Activated T-cell treated with anti-CD3 and anti-CD28 coated beads, Interleukin-2, amount 50 U/mL, for 24 hours (primary cell): ENCODE measurements around the gene MACROH2A2.

Experiments
- DNase-seq: peaks from one replicate; pipeline ENCODE4 v3.0.0-alpha.2; 2020
- H3K27ac Mint-ChIP-seq: 2 replicates; pipeline ENCODE4 v1.8.0; 2020; ENCODE audit warnings: mild to moderate bottlenecking, mixed read lengths
- H3K27me3 Mint-ChIP-seq: 2 replicates; pipeline ENCODE4 v1.8.0; 2020; ENCODE audit warnings: mixed read lengths
- H3K36me3 Mint-ChIP-seq: 2 replicates; pipeline ENCODE4 v1.8.0; 2020; ENCODE audit warnings: low read depth, mixed read lengths
- H3K4me1 Mint-ChIP-seq: 2 replicates; pipeline ENCODE4 v1.8.0; 2020; ENCODE audit warnings: low read depth, mixed read lengths
- H3K4me3 Mint-ChIP-seq: 2 replicates; pipeline ENCODE4 v1.8.0; 2020; ENCODE audit warnings: mild to moderate bottlenecking, moderate library complexity, mixed read lengths
- H3K9me3 Mint-ChIP-seq: 2 replicates; pipeline ENCODE4 v1.8.0; 2020; ENCODE audit warnings: mixed read lengths

The MACROH2A2 gene

DNA sequence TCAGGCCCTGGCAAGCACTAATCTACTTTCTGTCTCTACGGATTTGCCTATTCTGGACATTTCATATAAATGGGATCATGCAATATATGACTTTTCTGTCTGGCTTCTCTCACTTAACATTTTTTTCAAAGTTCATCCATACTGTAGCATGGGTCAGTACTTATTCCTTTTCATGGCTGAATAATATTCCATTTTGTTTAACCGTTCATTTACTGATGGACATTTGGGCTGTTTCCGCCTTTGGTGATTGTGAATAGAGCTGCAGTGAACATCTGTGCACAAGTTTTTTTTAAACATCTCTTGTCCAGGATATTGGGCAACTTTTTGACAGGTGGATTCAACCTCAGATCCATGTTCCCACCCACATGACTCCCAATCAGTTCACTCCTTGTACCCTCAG, 49.0 kb downstream of the MACROH2A2 start:
- no peak overlapping the region for H3K4me3 Mint-ChIP-seq
- no peak overlapping the region for H3K27ac Mint-ChIP-seq
- peaks cover 36% of the 10 kb centered on the region for H3K36me3 Mint-ChIP-seq
- no peaks in the 10 kb centered on the region for H3K9me3 Mint-ChIP-seq
- DNase-seq, result no peak
- no peaks in the 10 kb centered on the region for H3K27me3 Mint-ChIP-seq
- H3K4me1 Mint-ChIP-seq, result peaks cover 3% of the 10 kb centered on the region

DNA sequence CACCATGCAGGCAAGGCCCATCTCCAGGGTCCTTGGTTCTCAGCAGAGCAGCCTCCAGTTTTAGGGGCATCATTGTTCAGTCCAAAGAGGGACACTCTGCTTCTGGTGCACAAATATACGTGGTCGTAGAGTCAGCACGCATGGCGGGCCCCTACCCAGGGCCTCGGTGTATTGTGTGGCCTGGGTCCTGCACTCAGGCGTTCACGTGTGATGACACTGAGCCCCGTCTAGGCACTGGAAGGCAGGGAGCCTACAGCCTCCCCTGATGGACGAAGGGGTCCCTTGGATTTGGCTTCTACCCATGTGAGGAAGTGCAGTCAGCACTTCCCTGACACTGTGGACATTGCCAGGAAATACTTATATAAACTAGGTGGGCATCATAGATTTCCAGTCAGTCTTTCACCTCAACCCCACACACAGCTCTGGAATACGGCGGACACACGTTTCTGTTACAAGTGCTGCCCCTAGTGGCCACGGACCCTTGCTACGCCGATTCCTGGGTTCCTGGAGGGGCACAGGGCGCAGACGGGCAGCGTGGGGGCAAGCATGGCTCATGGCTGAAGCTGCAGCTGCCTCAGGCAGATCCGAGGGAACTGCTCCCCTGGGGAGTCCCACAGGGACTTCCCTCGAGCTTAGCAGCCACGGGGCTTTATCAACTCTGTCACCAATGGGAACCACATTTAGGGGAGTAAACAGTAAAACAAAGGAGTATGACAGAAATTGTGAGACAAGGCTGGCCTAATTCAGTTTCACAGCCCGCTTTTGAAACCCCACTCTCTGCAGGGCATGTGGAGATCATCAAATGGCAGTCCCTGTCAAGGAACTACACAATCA, 54.5 kb downstream of the MACROH2A2 start:
- Mint-ChIP-seq H3K27ac (peak overlapping the region; percentile 76), H3K27me3 (no peaks in the 10 kb centered on the region), H3K4me1 (peaks cover 6% of the 10 kb centered on the region), H3K4me3 (no peak overlapping the region), H3K9me3 (no peaks in the 10 kb centered on the region), H3K36me3 (peaks cover 40% of the 10 kb centered on the region)
- DNase-seq, result no peak

- Mint-ChIP-seq H3K27me3 (no peaks in the 10 kb centered on the region), H3K27ac (no peak overlapping the region), H3K36me3 (peaks cover 50% of the 10 kb centered on the region), H3K4me1 (peaks cover 6% of the 10 kb centered on the region), H3K9me3 (no peaks in the 10 kb centered on the region), H3K4me3 (no peak overlapping the region)
- no peak for DNase-seq
These were observed 56.6 kb downstream of the MACROH2A2 start for GRCh38 chr10:70109064-70109729.

- peaks cover 64% of the 10 kb centered on the region for H3K36me3 Mint-ChIP-seq
- peak overlapping the region; percentile 37 for H3K27ac Mint-ChIP-seq
These were observed 58.9 kb downstream of the MACROH2A2 start for GRCh38 chr10:70111496-70111895.

GRCh38 chr10:70112071-70112470, 59.4 kb downstream of the MACROH2A2 start:
- DNase-seq, result no peak
- no peaks in the 10 kb centered on the region for H3K27me3 Mint-ChIP-seq
- no peak overlapping the region for H3K4me3 Mint-ChIP-seq
- peak overlapping the region; percentile 59 for H3K27ac Mint-ChIP-seq
- H3K36me3 Mint-ChIP-seq, result peaks cover 64% of the 10 kb centered on the region
- peaks cover 14% of the 10 kb centered on the region for H3K4me1 Mint-ChIP-seq
- no peaks in the 10 kb centered on the region for H3K9me3 Mint-ChIP-seq

More at GRCh38 chr10:70111496-70111895, 58.9 kb downstream of the MACROH2A2 start:
- Mint-ChIP-seq H3K4me3 (no peak overlapping the region), H3K9me3 (no peaks in the 10 kb centered on the region), H3K27me3 (no peaks in the 10 kb centered on the region), H3K4me1 (peaks cover 12% of the 10 kb centered on the region)
- DNase-seq, result no peak

GRCh38 chr10:70114902-70115301, 62.3 kb downstream of the MACROH2A2 start:
- H3K4me3 Mint-ChIP-seq, result no peak overlapping the region
- no peak overlapping the region for H3K27ac Mint-ChIP-seq
- no peak for DNase-seq
- peaks cover 9% of the 10 kb centered on the region for H3K4me1 Mint-ChIP-seq
- H3K36me3 Mint-ChIP-seq, result peaks cover 62% of the 10 kb centered on the region
- no peaks in the 10 kb centered on the region for H3K9me3 Mint-ChIP-seq
- no peaks in the 10 kb centered on the region for H3K27me3 Mint-ChIP-seq

- DNase-seq, result peak; percentile 71
- no peaks in the 10 kb centered on the region for H3K27me3 Mint-ChIP-seq
- peaks cover 9% of the 10 kb centered on the region for H3K4me1 Mint-ChIP-seq
- H3K4me3 Mint-ChIP-seq, result no peak overlapping the region
- peaks cover 65% of the 10 kb centered on the region for H3K36me3 Mint-ChIP-seq
- no peak overlapping the region for H3K27ac Mint-ChIP-seq
- H3K9me3 Mint-ChIP-seq, result no peaks in the 10 kb centered on the region
These were observed 63.5 kb downstream of the MACROH2A2 start for GRCh38 chr10:70115948-70116682.

DNA sequence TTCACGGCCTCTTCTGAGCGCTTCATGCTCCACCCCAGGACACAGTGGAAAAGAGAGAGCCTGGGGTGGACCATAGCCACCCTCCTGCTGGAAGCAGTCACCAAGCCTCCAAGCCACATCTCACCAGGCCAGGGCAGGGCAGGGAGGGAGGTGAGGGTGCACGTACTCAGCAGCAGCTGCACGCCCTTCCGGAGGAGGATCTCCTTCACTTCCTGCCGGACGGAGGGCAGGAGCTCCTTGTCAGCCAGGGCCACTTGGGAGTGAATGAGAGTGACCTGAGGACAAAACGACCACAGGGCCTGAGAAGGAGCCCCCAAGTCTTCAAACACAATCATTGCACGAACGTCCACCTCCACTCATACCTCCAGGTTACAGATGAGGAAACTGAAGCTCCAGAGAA, 65.0 kb downstream of the MACROH2A2 start:
- Mint-ChIP-seq H3K27ac (no peak overlapping the region), H3K36me3 (peaks cover 59% of the 10 kb centered on the region), H3K27me3 (no peaks in the 10 kb centered on the region), H3K9me3 (no peaks in the 10 kb centered on the region), H3K4me1 (peaks cover 9% of the 10 kb centered on the region), H3K4me3 (no peak overlapping the region)
- no peak for DNase-seq

- Mint-ChIP-seq H3K9me3 (no peaks in the 10 kb centered on the region), H3K27ac (no peak overlapping the region), H3K36me3 (peaks cover 54% of the 10 kb centered on the region)
These were observed 65.5 kb downstream of the MACROH2A2 start for GRCh38 chr10:70118196-70118595.

GRCh38 chr10:70119197-70119596, 66.6 kb downstream of the MACROH2A2 start:
- no peak for DNase-seq

More at GRCh38 chr10:70118196-70118595, 65.5 kb downstream of the MACROH2A2 start:
- Mint-ChIP-seq H3K4me3 (no peak overlapping the region), H3K4me1 (peaks cover 9% of the 10 kb centered on the region), H3K27me3 (no peaks in the 10 kb centered on the region)
- DNase-seq, result no peak

GRCh38 chr10:70119623-70120022, 67.0 kb downstream of the MACROH2A2 start:
- no peak for DNase-seq
- H3K4me1 Mint-ChIP-seq, result peaks cover 9% of the 10 kb centered on the region
- peaks cover 47% of the 10 kb centered on the region for H3K36me3 Mint-ChIP-seq
- H3K27me3 Mint-ChIP-seq, result no peaks in the 10 kb centered on the region
- no peaks in the 10 kb centered on the region for H3K9me3 Mint-ChIP-seq
- H3K27ac Mint-ChIP-seq, result no peak overlapping the region
- H3K4me3 Mint-ChIP-seq, result no peak overlapping the region

More at GRCh38 chr10:70119197-70119596, 66.6 kb downstream of the MACROH2A2 start:
- Mint-ChIP-seq H3K27ac (no peak overlapping the region), H3K36me3 (peaks cover 50% of the 10 kb centered on the region), H3K4me3 (no peak overlapping the region), H3K27me3 (no peaks in the 10 kb centered on the region), H3K4me1 (peaks cover 9% of the 10 kb centered on the region), H3K9me3 (no peaks in the 10 kb centered on the region)

DNA sequence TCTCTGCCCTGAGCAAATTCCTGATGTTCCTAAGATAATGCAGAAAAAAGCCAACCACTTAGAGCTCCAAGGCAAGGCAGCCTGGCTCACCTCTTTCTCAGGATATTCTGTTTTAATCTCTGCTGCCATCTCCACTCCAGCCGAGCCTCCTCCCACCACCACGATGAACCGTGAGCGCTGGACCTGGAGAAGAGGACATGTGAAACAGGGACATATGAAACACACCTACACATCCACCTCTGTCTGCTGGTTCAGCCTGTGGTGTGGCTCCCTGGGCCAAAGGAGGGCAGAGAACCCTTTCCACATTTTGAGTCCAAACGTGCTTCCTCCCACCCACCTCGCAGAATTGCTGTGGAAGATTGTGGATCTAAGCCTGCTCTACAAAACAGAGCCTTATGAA, 67.8 kb downstream of the MACROH2A2 start:
- no peaks in the 10 kb centered on the region for H3K9me3 Mint-ChIP-seq
- H3K27ac Mint-ChIP-seq, result no peak overlapping the region
- no peaks in the 10 kb centered on the region for H3K27me3 Mint-ChIP-seq
- no peak overlapping the region for H3K4me3 Mint-ChIP-seq
- H3K36me3 Mint-ChIP-seq, result peaks cover 40% of the 10 kb centered on the region
- no peak for DNase-seq
- peaks cover 9% of the 10 kb centered on the region for H3K4me1 Mint-ChIP-seq

DNA sequence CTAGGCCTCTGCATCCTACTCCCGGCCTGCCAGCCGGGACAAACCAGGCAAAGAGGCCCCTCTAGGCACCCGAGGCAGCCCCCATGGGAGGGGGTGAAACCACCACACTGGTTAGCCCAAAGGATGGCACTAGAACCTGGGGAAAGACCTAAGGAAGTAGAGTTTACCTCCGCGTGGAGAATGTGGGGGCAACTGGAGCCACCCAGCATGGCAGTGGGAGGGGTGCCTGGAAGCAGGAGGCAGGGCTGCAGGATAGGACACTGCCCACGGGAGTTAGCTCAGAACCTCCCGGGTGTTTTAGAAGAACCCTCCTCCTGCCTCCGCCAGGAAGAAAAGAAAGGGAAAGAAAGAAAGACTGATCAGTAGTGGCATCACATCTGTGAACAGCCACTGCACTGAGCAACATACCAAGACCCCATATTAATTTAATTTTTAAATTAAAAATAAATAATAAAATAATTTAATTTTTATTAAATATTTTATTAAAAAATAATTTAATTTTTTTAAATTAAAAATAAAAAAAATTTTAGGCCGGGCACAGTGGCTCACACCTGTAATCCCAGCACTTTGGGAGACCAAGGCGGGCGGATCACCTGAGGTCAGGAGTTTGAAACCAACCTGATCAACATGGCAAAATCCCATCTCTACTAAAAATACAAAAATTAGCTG, 68.8 kb downstream of the MACROH2A2 start:
- H3K4me1 Mint-ChIP-seq, result peaks cover 2% of the 10 kb centered on the region
- no peak overlapping the region for H3K27ac Mint-ChIP-seq
- H3K9me3 Mint-ChIP-seq, result no peaks in the 10 kb centered on the region
- DNase-seq, result no peak
- no peaks in the 10 kb centered on the region for H3K27me3 Mint-ChIP-seq
- H3K4me3 Mint-ChIP-seq, result no peak overlapping the region
- peaks cover 34% of the 10 kb centered on the region for H3K36me3 Mint-ChIP-seq

DNA sequence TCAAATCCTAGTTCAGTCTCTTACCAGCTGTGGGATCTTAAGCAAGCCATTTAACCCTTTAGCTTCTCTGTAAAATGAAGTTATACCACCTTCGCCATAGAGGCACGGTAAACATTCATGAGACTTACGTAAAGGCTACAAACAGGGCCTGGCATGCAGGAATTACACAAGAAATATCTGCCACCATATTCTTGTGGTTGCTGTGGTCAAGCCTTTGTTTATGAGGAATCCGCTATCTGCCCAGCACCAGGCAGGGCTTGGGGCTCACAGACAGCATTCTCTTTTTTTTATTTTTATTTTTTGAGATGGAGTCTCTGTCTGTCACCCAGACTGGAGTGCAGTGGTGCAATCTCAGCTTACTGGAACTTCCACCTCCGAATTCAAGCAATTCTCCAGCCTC, 70.1 kb downstream of the MACROH2A2 start:
- DNase-seq, result no peak

More for the DNA sequence above, 70.1 kb downstream of the MACROH2A2 start:
- Mint-ChIP-seq H3K36me3 (peaks cover 30% of the 10 kb centered on the region), H3K27ac (no peak overlapping the region), H3K27me3 (no peaks in the 10 kb centered on the region), H3K9me3 (no peaks in the 10 kb centered on the region), H3K4me3 (no peak overlapping the region), H3K4me1 (no peaks in the 10 kb centered on the region)
